ENCODE results near the gene HTR2A.
A peak's percentile ranks its signal among the peaks of the same experiment; 100 is the strongest.

Gene HTR2A

GRCh38 chr13:46804391-46804815, 92.5 kb downstream of the HTR2A start:
- no peak for DNase-seq

- no peak for DNase-seq
Observed at GRCh38 chr13:46803586-46803985, 93.3 kb downstream of the HTR2A start.

- no peak for DNase-seq
Observed at GRCh38 chr13:46801858-46802257, 95.0 kb downstream of the HTR2A start.

GRCh38 chr13:46799139-46799538, 97.7 kb downstream of the HTR2A start:
- DNase-seq, result no peak

- no peak for DNase-seq
Observed at GRCh38 chr13:46797501-46798237, 99.2 kb downstream of the HTR2A start.

GRCh38 chr13:46796515-46797474, 100.1 kb downstream of the HTR2A start, which contains the start of gene ESD:
Gene ESD, minus strand, starts transcription at chr13:46797161. Its CDS starts 5,748 bp downstream, at chr13:46791413.
- peak; percentile 97 for DNase-seq

GRCh38 chr13:46796129-46796514, 100.7 kb downstream of the HTR2A start:
- DNase-seq, result no peak

GRCh38 chr13:46795321-46795720, 101.5 kb downstream of the HTR2A start:
- DNase-seq, result peak; percentile 29

GRCh38 chr13:46783504-46783903, 113.3 kb downstream of the HTR2A start:
- no peak for DNase-seq

- no peak for DNase-seq
Observed at GRCh38 chr13:46782691-46783090, 114.2 kb downstream of the HTR2A start.

- no peak for DNase-seq
Observed at GRCh38 chr13:46782066-46782465, 114.8 kb downstream of the HTR2A start.

Measured in eye (tissue), 1 donor.